NCI-H1092 treated with DMSO at 0.1 percent for 48 hours (cell line): ENCODE results near the gene ZNF618.
A peak's percentile ranks its signal among the peaks of the same experiment; 100 is the strongest.

Source experiments
- DNase-seq: peaks from one replicate; lab custom pipeline; 2025; lab: John Stamatoyannopoulos, UW

ZNF618 gene

GRCh38 chr9:113876151-113876992 lies at the start of gene ZNF618:
TSS of gene ZNF618 (plus strand) at chr9:113876309. CDS start at chr9:113876381, 72 bp downstream.
- DNase-seq = peak; percentile 9

GRCh38 chr9:113828221-113828620 lies 47.9 kb upstream of the ZNF618 start:
- no peak for DNase-seq

- DNase-seq = no peak
Measured at GRCh38 chr9:113837334-113837733, 38.8 kb upstream of the ZNF618 start.

GRCh38 chr9:113842086-113842485 lies 34.0 kb upstream of the ZNF618 start:
- DNase-seq = no peak

- DNase-seq = no peak
Measured at GRCh38 chr9:113844466-113844865, 31.6 kb upstream of the ZNF618 start.

GRCh38 chr9:113851359-113851758 lies 24.8 kb upstream of the ZNF618 start:
- no peak for DNase-seq

GRCh38 chr9:113851873-113852272 lies 24.2 kb upstream of the ZNF618 start:
- no peak for DNase-seq

- DNase-seq = no peak
Measured at GRCh38 chr9:113853333-113853732, 22.8 kb upstream of the ZNF618 start.

- DNase-seq = no peak
Measured at GRCh38 chr9:113854310-113854709, 21.8 kb upstream of the ZNF618 start.

- no peak for DNase-seq
Measured at GRCh38 chr9:113857875-113858274, 18.2 kb upstream of the ZNF618 start.

GRCh38 chr9:113858282-113858681 lies 17.8 kb upstream of the ZNF618 start:
- no peak for DNase-seq

- no peak for DNase-seq
Measured at GRCh38 chr9:113863345-113863744, 12.8 kb upstream of the ZNF618 start.

- no peak for DNase-seq
Measured at GRCh38 chr9:113868501-113868900, 7.6 kb upstream of the ZNF618 start.

- DNase-seq = no peak
Measured at GRCh38 chr9:113872485-113873143, 3.5 kb upstream of the ZNF618 start.

- DNase-seq = no peak
Measured at GRCh38 chr9:113873446-113873845, 2.7 kb upstream of the ZNF618 start.

GRCh38 chr9:113873926-113874325 lies 2.2 kb upstream of the ZNF618 start:
- DNase-seq = no peak

GRCh38 chr9:113875459-113876150 lies 504 bp upstream of the ZNF618 start:
- DNase-seq = no peak

GRCh38 chr9:113876993-113877368 lies 872 bp downstream of the ZNF618 start:
- no peak for DNase-seq

GRCh38 chr9:113879318-113879717 lies 3.2 kb downstream of the ZNF618 start:
- no peak for DNase-seq

GRCh38 chr9:113879911-113880310 lies 3.8 kb downstream of the ZNF618 start:
- no peak for DNase-seq

- no peak for DNase-seq
Measured at GRCh38 chr9:113882181-113882580, 6.1 kb downstream of the ZNF618 start.

GRCh38 chr9:113882636-113883164 lies 6.6 kb downstream of the ZNF618 start:
- no peak for DNase-seq
